Peyer's patch (tissue), 4 donors: Measurements from ENCODE around the gene ZNF518B. TPM values are rescaled to one million over a fixed set of nuclear protein-coding genes. Genes with fewer than 3 reads are reported as not detected.

Source experiments
- DNase-seq, 3 donors: peaks; one replicate each; pipeline ENCODE4 v3.0.0-alpha.2; 2017 to 2019
- H3K27ac ChIP-seq, 4 donors: fragments of 200-600 bp; sonication (generic); one replicate each; pipeline ENCODE4 v1.5.1; 2016 to 2019
- H3K27me3 ChIP-seq, 2 donors: fragments of 200-600 bp; sonication (generic); one replicate each; pipeline ENCODE4 v1.5.1; 2019
- H3K36me3 ChIP-seq, 3 donors: fragments of 200-600 bp; sonication (generic); one replicate each; pipeline ENCODE4 v1.5.1; 2016 to 2019
- H3K4me1 ChIP-seq, 4 donors: fragments of 200-600 bp; sonication (generic); one replicate each; pipeline ENCODE4 v1.5.1; 2016 to 2019
- H3K4me3 ChIP-seq, 4 donors: fragments of 200-600 bp; sonication (generic); 1 replicate in 3 of 4; 2 replicates in 1 of 4; pipeline ENCODE4 v1.5.1; 2016 to 2019; ENCODE audit warnings: mild to moderate bottlenecking in 1 of 4
- H3K9me3 ChIP-seq, 4 donors: fragments of 200-600 bp; sonication (generic); one replicate each; pipeline ENCODE4 v1.5.1; 2016 to 2019; ENCODE audit warnings: mild to moderate bottlenecking in 1 of 4
- POLR2A ChIP-seq, 2 donors: fragments of 450-650 bp; IDR thresholded peaks; one replicate each; pipeline ENCODE4 v1.5.1; 2017; ENCODE audit warnings: antibody characterized with exemption in 2 of 2, mild to moderate bottlenecking in 2 of 2, moderate library complexity in 2 of 2
- total RNA-seq, 4 donors: library from RNA; depleted of rRNA; stranded (reverse); fragments of >200 nt; gene quantifications; one replicate each; pipeline ENCODE4 v1.1.0, GENCODE V29; 2016
- TF ChIP-seq, protein P1 (sequence below), 6 experiments: fragments of 450-650 bp in 4 of 6; fragments of 200-600 bp in 2 of 6; sonication (generic) in 1 of 6; IDR thresholded peaks; one replicate each; pipeline ENCODE4 v1.5.1; 2017 to 2019; ENCODE audit warnings: antibody characterized with exemption in 6 of 6, mild to moderate bottlenecking in 3 of 6, moderate library complexity in 1 of 6

The ZNF518B gene
- 10 to 100 TPM; 13.2 to 26.1 (median 19.7) TPM for total RNA-seq

- peak; percentile 69 to 87 (median 74) for DNase-seq
- Histone ChIP-seq H3K27ac (peak within 1 kb of the TSS; percentile 49 to 85 (median 70)), H3K36me3 (peaks cover 0 to 20% (median 0%) of the 10 kb centered on the region in 3 donors), H3K27me3 (no peaks in the 10 kb centered on the region), H3K4me3 (peak within 1 kb of the TSS; percentile 53 to 94 (median 75)), H3K4me1 (peaks cover 0 to 14% (median 5%) of the 10 kb centered on the region in 4 donors), H3K9me3 (no peaks in the 10 kb centered on the region)
- TF ChIP-seq POLR2A (IDR thresholded peaks at IDR 0.05): peak; percentile 21 to 37
- TF ChIP-seq, protein P1, sequence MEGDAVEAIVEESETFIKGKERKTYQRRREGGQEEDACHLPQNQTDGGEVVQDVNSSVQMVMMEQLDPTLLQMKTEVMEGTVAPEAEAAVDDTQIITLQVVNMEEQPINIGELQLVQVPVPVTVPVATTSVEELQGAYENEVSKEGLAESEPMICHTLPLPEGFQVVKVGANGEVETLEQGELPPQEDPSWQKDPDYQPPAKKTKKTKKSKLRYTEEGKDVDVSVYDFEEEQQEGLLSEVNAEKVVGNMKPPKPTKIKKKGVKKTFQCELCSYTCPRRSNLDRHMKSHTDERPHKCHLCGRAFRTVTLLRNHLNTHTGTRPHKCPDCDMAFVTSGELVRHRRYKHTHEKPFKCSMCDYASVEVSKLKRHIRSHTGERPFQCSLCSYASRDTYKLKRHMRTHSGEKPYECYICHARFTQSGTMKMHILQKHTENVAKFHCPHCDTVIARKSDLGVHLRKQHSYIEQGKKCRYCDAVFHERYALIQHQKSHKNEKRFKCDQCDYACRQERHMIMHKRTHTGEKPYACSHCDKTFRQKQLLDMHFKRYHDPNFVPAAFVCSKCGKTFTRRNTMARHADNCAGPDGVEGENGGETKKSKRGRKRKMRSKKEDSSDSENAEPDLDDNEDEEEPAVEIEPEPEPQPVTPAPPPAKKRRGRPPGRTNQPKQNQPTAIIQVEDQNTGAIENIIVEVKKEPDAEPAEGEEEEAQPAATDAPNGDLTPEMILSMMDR (IDR thresholded peaks at IDR 0.05): no peak
These were observed at the start of gene ZNF518B for GRCh38 chr4:10457255-10457801. ZNF518B (minus strand) TSS chr4:10457426; CDS start chr4:10446328, 11,098 bp downstream.

- Histone ChIP-seq H3K4me3 (no peak overlapping the region), H3K9me3 (no peaks in the 10 kb centered on the region), H3K27me3 (no peaks in the 10 kb centered on the region), H3K27ac (no peak overlapping the region), H3K4me1 (no peaks in the 10 kb centered on the region), H3K36me3 (no peaks in the 10 kb centered on the region)
- TF ChIP-seq POLR2A (IDR thresholded peaks at IDR 0.05): no peak
- no peak for DNase-seq
These were observed 48.9 kb upstream of the ZNF518B start for GRCh38 chr4:10506077-10506476.

DNA sequence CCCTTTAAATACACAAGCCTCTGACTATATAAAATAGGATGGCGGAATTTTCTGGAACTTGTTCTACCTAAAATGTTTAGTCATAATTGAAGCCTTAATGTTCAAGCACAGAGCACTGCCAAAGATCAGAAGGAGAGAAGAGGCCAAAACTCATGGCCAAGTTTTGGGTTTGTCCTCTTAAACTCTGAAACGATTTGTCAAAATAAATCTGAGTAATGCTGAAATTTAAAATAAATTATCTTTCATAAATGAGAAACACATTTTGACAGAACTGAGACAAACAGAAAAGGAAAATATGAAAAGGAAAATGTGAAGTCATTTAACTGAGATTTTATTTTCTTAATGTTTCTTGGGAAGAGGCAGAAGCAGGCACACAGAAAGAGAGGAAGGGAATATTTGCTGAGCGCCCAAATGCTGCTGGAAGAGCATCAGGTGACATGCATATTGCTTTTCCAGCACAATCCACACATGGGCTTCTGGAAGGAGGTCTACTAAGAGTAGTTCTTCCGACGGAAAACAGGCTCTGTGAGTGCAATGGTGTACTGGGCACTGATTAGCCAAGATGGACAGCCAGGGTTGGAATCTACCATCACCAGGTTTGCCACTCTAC is 47.4 kb upstream of the ZNF518B start:
- H3K9me3 ChIP-seq: no peaks in the 10 kb centered on the region
- DNase-seq: no peak
- no peak overlapping the region for H3K4me3 ChIP-seq
- H3K36me3 ChIP-seq: no peaks in the 10 kb centered on the region
- no peaks in the 10 kb centered on the region for H3K27me3 ChIP-seq
- no peaks in the 10 kb centered on the region for H3K4me1 ChIP-seq
- TF ChIP-seq, protein P1 (IDR thresholded peaks at IDR 0.05): no peak
- no peak for TF ChIP-seq POLR2A (IDR thresholded peaks at IDR 0.05)
- H3K27ac ChIP-seq: no peak overlapping the region

- TF ChIP-seq, protein P1 (IDR thresholded peaks at IDR 0.05): no peak
- Histone ChIP-seq H3K4me3 (no peak overlapping the region), H3K36me3 (no peaks in the 10 kb centered on the region), H3K4me1 (no peaks in the 10 kb centered on the region), H3K9me3 (no peaks in the 10 kb centered on the region), H3K27me3 (no peaks in the 10 kb centered on the region), H3K27ac (no peak overlapping the region)
- DNase-seq: no peak
These were observed 45.5 kb upstream of the ZNF518B start for GRCh38 chr4:10502717-10503116.

GRCh38 chr4:10500776-10501175 is 43.5 kb upstream of the ZNF518B start:
- Histone ChIP-seq H3K9me3 (no peaks in the 10 kb centered on the region), H3K27ac (no peak overlapping the region)

DNA sequence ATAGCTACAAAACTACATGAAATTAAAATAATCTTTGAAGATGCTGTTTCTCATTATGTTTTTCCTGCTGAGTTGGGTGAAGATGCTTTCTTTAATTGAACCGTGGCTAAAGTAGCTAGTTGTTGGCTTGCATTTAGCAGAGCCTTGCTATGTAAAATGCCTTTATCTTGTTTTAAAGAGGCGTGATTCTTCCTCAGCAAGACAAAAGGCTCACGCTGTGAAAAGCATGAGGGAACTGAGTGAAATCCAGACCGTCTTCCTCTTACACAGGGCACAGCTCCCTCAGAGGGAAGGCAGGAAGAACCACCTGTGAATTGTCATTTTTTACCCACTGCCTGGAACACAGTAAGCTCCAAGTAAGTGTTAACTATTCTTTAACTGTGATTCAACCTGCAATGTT is 39.0 kb upstream of the ZNF518B start:
- Histone ChIP-seq H3K9me3 (no peaks in the 10 kb centered on the region), H3K27me3 (no peaks in the 10 kb centered on the region), H3K4me3 (no peak overlapping the region), H3K27ac (no peak overlapping the region), H3K4me1 (no peaks in the 10 kb centered on the region), H3K36me3 (no peaks in the 10 kb centered on the region)
- DNase-seq: no peak
- TF ChIP-seq, protein P1 (IDR thresholded peaks at IDR 0.05): no peak
- no peak for TF ChIP-seq POLR2A (IDR thresholded peaks at IDR 0.05)

More at GRCh38 chr4:10500776-10501175, 43.5 kb upstream of the ZNF518B start:
- no peak for DNase-seq
- Histone ChIP-seq H3K27me3 (no peaks in the 10 kb centered on the region), H3K4me1 (no peaks in the 10 kb centered on the region), H3K36me3 (no peaks in the 10 kb centered on the region), H3K4me3 (no peak overlapping the region)
- TF ChIP-seq, protein P1 (IDR thresholded peaks at IDR 0.05): no peak
- no peak for TF ChIP-seq POLR2A (IDR thresholded peaks at IDR 0.05)
